HCT116 (cell line): ENCODE results near the gene PKN3. TPM values are rescaled to one million over a fixed set of nuclear protein-coding genes. Genes with fewer than 3 reads are reported as not detected.

ENCODE experiments used
- ATAC-seq: fragments of 200-7000 bp; cut with Tn5 transposase; 2 replicates; pipeline ENCODE4 v1.9.1; 2020; ENCODE audit warnings: mild to moderate bottlenecking, moderate library complexity
- BruUV-seq: library from RNA; stranded (reverse); fragments of 400-500 nt; replicated peaks from 2 replicates; lab custom pipeline; 2021; lab: Mats Ljungman, UMichigan
- CTCF ChIA-PET: fragments of 300-600 bp; sonication (Branson Sonifier 250); formaldehyde crosslinking; loops from one replicate; lab custom pipeline; 2021; ENCODE audit warnings: antibody characterized with exemption; lab: Charles Lee
- POLR2A ChIA-PET: fragments of 300-600, 350-600 bp; sonication (Branson Sonifier 250); formaldehyde crosslinking; loops from one replicate; lab custom pipeline; 2021; ENCODE audit warnings: antibody characterized with exemption; lab: Charles Lee
- RAD21 ChIA-PET, 2 experiments: fragments of 300-600 bp; sonication (Branson Sonifier 250); formaldehyde crosslinking; loops; one replicate each; lab custom pipeline; 2023; ENCODE audit warnings: low total read pairs in 2 of 2; ENCODE audit not compliant: uncharacterized antibody in 2 of 2, unreplicated experiment in 2 of 2, low non-redundant PET in 1 of 2; lab: Charles Lee
- DNase-seq: peaks from one replicate; pipeline ENCODE4 v3.0.0-alpha.2; 2010; ENCODE audit warnings: low read depth, low spot score
- H2AFZ ChIP-seq: fragments of 200-600 bp; shearing (Covaris generic), sonication (generic); 2 replicates; pipeline ENCODE4 v1.6.1; 2017; ENCODE audit warnings: low read depth, mixed run types, mixed read lengths, antibody characterized with exemption, low read length; ENCODE audit not compliant: poor library complexity, severe bottlenecking
- H3K27ac ChIP-seq: 2 replicates; pipeline ENCODE4 v1.5.1; 2012; ENCODE audit warnings: low read depth, low read length
- H3K27me3 ChIP-seq: fragments of 200-600 bp; sonication (generic); 2 replicates; pipeline ENCODE4 v1.6.1; 2016; ENCODE audit warnings: mixed run types, low read length, mixed read lengths; ENCODE audit not compliant: insufficient read depth
- H3K36me3 ChIP-seq, 2 experiments: fragments of 200-500 bp in 1 of 2; fragments of 200-600 bp in 1 of 2; sonication (Bioruptor generic) in 1 of 2; sonication (generic) in 1 of 2; 2 replicates each; pipeline versions ENCODE4 v1.5.1 to v1.6.1; 2014 to 2016; ENCODE audit warnings: low read length in 2 of 2, inconsistent platforms in 1 of 2, mixed read lengths in 1 of 2, mixed run types in 1 of 2; ENCODE audit not compliant: insufficient read depth in 2 of 2, control insufficient read depth in 1 of 2
- H3K4me1 ChIP-seq, 2 experiments: fragments of 200-600 bp in 1 of 2; sonication (generic) in 1 of 2; 2 replicates each; pipeline versions ENCODE4 v1.5.1 to v1.6.1; 2012 to 2017; ENCODE audit warnings: low read length in 2 of 2, inconsistent platforms in 1 of 2, mild to moderate bottlenecking in 1 of 2, mixed read lengths in 1 of 2, mixed run types in 1 of 2, moderate library complexity in 1 of 2; ENCODE audit not compliant: insufficient read depth in 2 of 2, control insufficient read depth in 1 of 2
- H3K4me2 ChIP-seq: fragments of 200-600 bp; sonication (generic); 2 replicates; pipeline ENCODE4 v1.6.1; 2017; ENCODE audit warnings: mixed run types, low read length, mixed read lengths
- H3K4me3 ChIP-seq, 2 experiments: fragments of 200-600 bp in 1 of 2; sonication (generic) in 1 of 2; replicated peaks in 1 of 2; 2 replicates each; pipeline ENCODE4 v1.5.1; 2011 to 2016; ENCODE audit warnings: low read length in 2 of 2, control low read depth in 1 of 2, low read depth in 1 of 2, mild to moderate bottlenecking in 1 of 2, mixed read lengths in 1 of 2, mixed run types in 1 of 2
- H3K79me2 ChIP-seq: fragments of 200-600 bp; sonication (generic); 2 replicates; pipeline ENCODE4 v1.6.1; 2017; ENCODE audit warnings: mild to moderate bottlenecking, mixed run types, low read length, moderate library complexity, mixed read lengths; ENCODE audit not compliant: insufficient read depth
- H3K9ac ChIP-seq: fragments of 200-600 bp; sonication (generic); 2 replicates; pipeline ENCODE4 v1.6.1; 2016; ENCODE audit warnings: low read length, mixed read lengths
- H3K9me2 ChIP-seq: fragments of 200-600 bp; sonication (generic), shearing (Covaris generic); 2 replicates; pipeline ENCODE4 v1.6.1; 2017; ENCODE audit warnings: mixed run types, mild to moderate bottlenecking, moderate library complexity; ENCODE audit not compliant: insufficient read depth
- H3K9me3 ChIP-seq, 2 experiments: fragments of 200-500 bp in 1 of 2; fragments of 200-600 bp in 1 of 2; sonication (Bioruptor generic) in 1 of 2; sonication (generic) in 1 of 2; 2 replicates each; pipeline ENCODE4 v1.6.1; 2014 to 2017; ENCODE audit warnings: low read length in 2 of 2, mixed read lengths in 2 of 2, inconsistent platforms in 1 of 2, low read depth in 1 of 2, mild to moderate bottlenecking in 1 of 2, mixed run types in 1 of 2, moderate library complexity in 1 of 2; ENCODE audit not compliant: control insufficient read depth in 1 of 2, insufficient read depth in 1 of 2
- H4K20me1 ChIP-seq: fragments of 200-600 bp; sonication (generic), shearing (Covaris generic); 2 replicates; pipeline ENCODE4 v1.6.1; 2017; ENCODE audit warnings: mixed run types, mild to moderate bottlenecking, moderate library complexity; ENCODE audit not compliant: insufficient read depth
- EZH2 ChIP-seq: fragments of 200-600 bp; sonication (generic); IDR thresholded peaks from 2 replicates; pipeline ENCODE4 v1.6.1; 2017; ENCODE audit warnings: antibody characterized with exemption, mixed run types
- EZH2phosphoT487 ChIP-seq: fragments of 200-600 bp; IDR thresholded peaks from 2 replicates; pipeline ENCODE4 v1.6.1; 2018; ENCODE audit warnings: antibody characterized with exemption, borderline replicate concordance
- JUND ChIP-seq: IDR thresholded peaks from 2 replicates; pipeline ENCODE4 v1.6.1; 2012
- POLR2A ChIP-seq: IDR thresholded peaks from 2 replicates; pipeline ENCODE4 v1.7.0; 2011; ENCODE audit warnings: borderline replicate concordance; ENCODE audit not compliant: insufficient read depth, insufficient read length; ENCODE audit errors: extremely low read depth
- RAD21 ChIP-seq: IDR thresholded peaks from 2 replicates; pipeline ENCODE4 v1.6.1; 2012; ENCODE audit warnings: low read depth, mild to moderate bottlenecking
- SP1 ChIP-seq: IDR thresholded peaks from 2 replicates; pipeline ENCODE4 v1.6.1; 2012; ENCODE audit warnings: low read depth
- TCF7L2 ChIP-seq: IDR thresholded peaks from 2 replicates; pipeline ENCODE4 v1.7.0; 2011; ENCODE audit warnings: borderline replicate concordance, inconsistent platforms; ENCODE audit not compliant: insufficient read depth, insufficient read length; ENCODE audit errors: extremely low read depth
- intact Hi-C: fragments of 100-400 bp; cut with micrococcal nuclease; formaldehyde crosslinking; loops from 2 replicates; pipeline ENCODE4 v1.10.0; 2022
- total RNA-seq: library from RNA; stranded (reverse); gene quantifications from one replicate; pipeline ENCODE4 v1.2.1, GENCODE V29; 2021; ENCODE audit not compliant: unreplicated experiment
- TF ChIP-seq, protein P1 (sequence below), 3 experiments: fragments of 200-600 bp in 1 of 3; sonication (generic) in 1 of 3; IDR thresholded peaks in 2 of 3; conservative IDR thresholded peaks in 1 of 3; 2 replicates each; pipeline ENCODE4 v1.5.1; 2012 to 2017; ENCODE audit warnings: low read depth in 2 of 3, low read length in 2 of 3, antibody characterized with exemption in 1 of 3, borderline replicate concordance in 1 of 3, control low read depth in 1 of 3, mild to moderate bottlenecking in 1 of 3, mixed read lengths in 1 of 3, mixed run types in 1 of 3, moderate library complexity in 1 of 3; ENCODE audit not compliant: insufficient read depth in 1 of 3

Gene PKN3
- total RNA-seq, 1 experiment from 2014 or later: 37.9 TPM

DNA sequence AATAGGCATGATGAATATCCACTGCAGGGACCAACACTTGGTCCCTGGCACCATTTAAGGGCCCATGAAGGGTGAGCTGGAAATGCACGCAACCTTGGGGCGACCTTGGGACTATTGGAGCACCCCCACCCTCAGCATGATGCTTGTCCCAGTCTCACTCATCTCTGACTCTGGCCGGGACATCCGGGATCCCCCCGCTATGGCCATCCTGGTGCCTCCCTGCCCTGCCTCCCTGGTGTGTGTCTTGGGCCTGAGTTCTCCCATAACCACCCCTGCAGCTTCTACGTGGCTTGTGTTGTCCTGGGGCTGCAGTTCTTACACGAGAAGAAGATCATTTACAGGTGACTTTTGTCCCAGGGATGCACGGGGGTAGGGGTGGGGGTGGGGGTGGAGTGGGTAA, 15.7 kb downstream of the PKN3 start:
- Histone ChIP-seq H3K36me3 (peaks cover 4 to 5% of the 10 kb centered on the region in 2 experiments; a peak in 3 of 4 replicates), H3K9ac (no peak overlapping the region), H2AFZ (no peak overlapping the region), H4K20me1 (no peaks in the 10 kb centered on the region), H3K79me2 (peaks cover 2% of the 10 kb centered on the region; the same call in 1 of the 2 replicates), H3K4me2 (no peak overlapping the region), H3K27me3 (no peaks in the 10 kb centered on the region), H3K4me1 (peaks cover 5 to 11% of the 10 kb centered on the region in 2 experiments), H3K4me3 (no peak overlapping the region)
- CTCF ChIA-PET: no interaction called here
- no TSS peak for BruUV-seq
- ATAC-seq (no peak), DNase-seq (no peak)
- POLR2A ChIA-PET: no interaction called here
- RAD21 ChIA-PET: no interaction called here
- TF ChIP-seq, protein P1, sequence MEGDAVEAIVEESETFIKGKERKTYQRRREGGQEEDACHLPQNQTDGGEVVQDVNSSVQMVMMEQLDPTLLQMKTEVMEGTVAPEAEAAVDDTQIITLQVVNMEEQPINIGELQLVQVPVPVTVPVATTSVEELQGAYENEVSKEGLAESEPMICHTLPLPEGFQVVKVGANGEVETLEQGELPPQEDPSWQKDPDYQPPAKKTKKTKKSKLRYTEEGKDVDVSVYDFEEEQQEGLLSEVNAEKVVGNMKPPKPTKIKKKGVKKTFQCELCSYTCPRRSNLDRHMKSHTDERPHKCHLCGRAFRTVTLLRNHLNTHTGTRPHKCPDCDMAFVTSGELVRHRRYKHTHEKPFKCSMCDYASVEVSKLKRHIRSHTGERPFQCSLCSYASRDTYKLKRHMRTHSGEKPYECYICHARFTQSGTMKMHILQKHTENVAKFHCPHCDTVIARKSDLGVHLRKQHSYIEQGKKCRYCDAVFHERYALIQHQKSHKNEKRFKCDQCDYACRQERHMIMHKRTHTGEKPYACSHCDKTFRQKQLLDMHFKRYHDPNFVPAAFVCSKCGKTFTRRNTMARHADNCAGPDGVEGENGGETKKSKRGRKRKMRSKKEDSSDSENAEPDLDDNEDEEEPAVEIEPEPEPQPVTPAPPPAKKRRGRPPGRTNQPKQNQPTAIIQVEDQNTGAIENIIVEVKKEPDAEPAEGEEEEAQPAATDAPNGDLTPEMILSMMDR (IDR thresholded peaks at IDR 0.05 in 2 of 3, conservative IDR thresholded peaks at IDR 0.05 in 1 of 3; ENCODE audit: borderline replicate concordance in 1 of 3, insufficient read depth in 1 of 3, low read depth in 2 of 3, low read length in 2 of 3): no peak
- TF ChIP-seq EZH2phosphoT487 (no peak), JUND (no peak), EZH2 (no peak), SP1 (no peak)
- TF ChIP-seq, all 23 proteins: peak for 0
- intact Hi-C loops: no loop called here
- H3K9me3 ChIP-seq: no peaks in the 10 kb centered on the region
- no peak overlapping the region for H3K27ac ChIP-seq
- no peaks in the 10 kb centered on the region for H3K9me2 ChIP-seq

DNA sequence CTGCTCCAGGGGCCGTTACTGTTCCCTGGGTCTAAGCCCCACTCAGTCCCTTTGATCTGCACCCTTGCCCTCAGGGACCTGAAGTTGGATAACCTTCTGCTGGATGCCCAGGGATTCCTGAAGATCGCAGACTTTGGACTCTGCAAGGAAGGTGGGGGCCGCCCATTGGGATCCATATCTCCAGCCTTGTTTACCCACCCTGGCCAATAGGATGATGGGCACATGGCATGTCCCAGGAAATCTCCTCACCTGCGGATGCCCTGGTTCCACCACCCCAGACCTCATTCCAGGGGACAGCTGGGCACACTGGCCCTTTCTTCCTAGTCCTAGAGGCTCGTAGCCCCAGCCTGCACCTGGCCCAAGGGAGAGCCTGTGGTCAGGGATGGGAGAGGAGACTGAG, 16.2 kb downstream of the PKN3 start:
- intact Hi-C loops: no loop called here
- Histone ChIP-seq H3K27ac (no peak overlapping the region), H3K4me3 (no peak overlapping the region), H3K4me1 (peaks cover 7 to 15% of the 10 kb centered on the region in 2 experiments), H3K4me2 (no peak overlapping the region), H3K79me2 (peaks cover 6% of the 10 kb centered on the region; the same call in 1 of the 2 replicates), H3K9me3 (no peaks in the 10 kb centered on the region), H2AFZ (no peak overlapping the region), H3K9ac (no peak overlapping the region), H3K9me2 (no peaks in the 10 kb centered on the region), H4K20me1 (no peaks in the 10 kb centered on the region), H3K36me3 (peaks cover 4 to 5% of the 10 kb centered on the region in 2 experiments; a peak in 3 of 4 replicates), H3K27me3 (no peaks in the 10 kb centered on the region)
- ChIA-PET RAD21 (no interaction called here), POLR2A (no interaction called here), CTCF (no interaction called here)
- TF ChIP-seq RAD21 (no peak), SP1 (no peak), TCF7L2 (no peak), POLR2A (no peak)
- no peak for ATAC-seq
- no peak for DNase-seq
- BruUV-seq: no TSS peak
